Activated gamma-delta T cell treated with anti-CD3 and anti-CD28 coated beads, Interleukin-2, amount 50 U/mL, for 16 hours (primary cell): ENCODE results near the gene RMI2.
"Not testable (repeated sequence)": the region's sequence is repeated elsewhere in the genome, so short reads cannot be mapped to it uniquely, and the experiment has no call there.

ENCODE experiments used
- DNase-seq: peaks from one replicate; pipeline ENCODE4 v3.0.0-alpha.2; 2020; ENCODE audit warnings: low read depth

RMI2 gene

GRCh38 chr16:11354733-11355574, 9.7 kb downstream of the RMI2 start:
- DNase-seq, result peak; percentile 65

- DNase-seq, result no peak
Measured at GRCh38 chr16:11355862-11356261, 10.6 kb downstream of the RMI2 start.

GRCh38 chr16:11356573-11357331, 11.5 kb downstream of the RMI2 start:
- no peak for DNase-seq

- no peak for DNase-seq
Measured at GRCh38 chr16:11358531-11358930, 13.3 kb downstream of the RMI2 start.

- DNase-seq, result no peak
Measured at GRCh38 chr16:11359370-11359769, 14.1 kb downstream of the RMI2 start.

GRCh38 chr16:11360641-11361373, 15.5 kb downstream of the RMI2 start:
- DNase-seq, result no peak

GRCh38 chr16:11361701-11362451, 16.6 kb downstream of the RMI2 start:
- no peak for DNase-seq

- DNase-seq, result no peak
Measured at GRCh38 chr16:11363927-11364258, 18.6 kb downstream of the RMI2 start.

GRCh38 chr16:11367483-11367906, 22.2 kb downstream of the RMI2 start:
- no peak for DNase-seq

GRCh38 chr16:11370084-11370931, 25.0 kb downstream of the RMI2 start:
- DNase-seq, result no peak

GRCh38 chr16:11370932-11371279, 25.6 kb downstream of the RMI2 start:
- DNase-seq, result not testable (repeated sequence)

- no peak for DNase-seq
Measured at GRCh38 chr16:11372073-11372828, 27.0 kb downstream of the RMI2 start.

- no peak for DNase-seq
Measured at GRCh38 chr16:11372829-11373306, 27.6 kb downstream of the RMI2 start.

GRCh38 chr16:11374255-11374654, 29.0 kb downstream of the RMI2 start:
- no peak for DNase-seq

- DNase-seq, result no peak
Measured at GRCh38 chr16:11377154-11377553, 31.9 kb downstream of the RMI2 start.

GRCh38 chr16:11378951-11379350, 33.7 kb downstream of the RMI2 start:
- DNase-seq, result not testable (repeated sequence)

- DNase-seq, result no peak
Measured at GRCh38 chr16:11379420-11379819, 34.2 kb downstream of the RMI2 start.

GRCh38 chr16:11380836-11381235, 35.6 kb downstream of the RMI2 start:
- no peak for DNase-seq

- no peak for DNase-seq
Measured at GRCh38 chr16:11383481-11384183, 38.4 kb downstream of the RMI2 start.
